GM19023 (cell line): ENCODE measurements around the gene RASIP1.

Experiments
- ATAC-seq: cut with Tn5 transposase; IDR thresholded peaks from one replicate; pipeline ENCODE4 v1.9.1; 2021; ENCODE audit warnings: mild to moderate bottlenecking, moderate library complexity; ENCODE audit not compliant: unreplicated experiment

The RASIP1 gene

GRCh38 chr19:48676487-48676886 lies 63.9 kb downstream of the RASIP1 start:
- ATAC-seq, result no peak

- ATAC-seq, result no peak
Observed at GRCh38 chr19:48674921-48675824, 65.2 kb downstream of the RASIP1 start.

DNA sequence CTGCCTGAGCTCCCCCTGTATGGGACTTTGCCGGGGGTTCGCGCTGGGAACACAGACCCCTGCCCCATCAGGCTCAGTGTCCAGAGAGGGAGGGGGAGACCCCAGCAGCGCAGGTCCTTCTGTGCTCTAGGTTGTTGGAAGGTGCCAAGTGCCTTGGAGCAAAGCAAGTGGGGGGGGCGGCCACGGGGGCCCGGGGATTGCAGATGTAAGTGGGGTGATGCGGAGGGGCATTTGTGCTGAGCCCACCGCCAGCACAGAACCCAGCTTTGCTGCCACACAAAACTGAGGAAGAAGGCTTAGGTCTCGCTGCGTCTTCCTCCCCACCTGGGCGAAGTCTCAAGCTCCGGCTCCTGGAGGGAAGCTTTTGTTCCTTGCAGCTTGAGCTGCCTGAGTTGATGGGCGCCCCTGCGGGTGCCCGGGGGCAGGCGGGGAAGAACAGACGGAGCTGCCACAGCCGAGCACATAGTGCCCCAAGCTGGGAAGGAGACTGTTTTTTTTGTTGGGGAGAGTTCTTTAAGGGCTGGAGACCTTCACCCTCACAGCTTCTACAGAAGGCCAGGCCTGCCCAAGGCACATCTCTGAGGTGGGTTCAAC lies 66.1 kb downstream of the RASIP1 start:
- no peak for ATAC-seq

- no peak for ATAC-seq
Observed at GRCh38 chr19:48673436-48674100, 66.8 kb downstream of the RASIP1 start.

- ATAC-seq, result no peak
Observed at GRCh38 chr19:48672994-48673393, 67.4 kb downstream of the RASIP1 start, which contains the start of gene NTN5. NTN5 (minus strand) TSS chr19:48673017; CDS start chr19:48670986, 2,031 bp downstream.

GRCh38 chr19:48671446-48671995 lies 68.9 kb downstream of the RASIP1 start:
- ATAC-seq, result no peak

DNA sequence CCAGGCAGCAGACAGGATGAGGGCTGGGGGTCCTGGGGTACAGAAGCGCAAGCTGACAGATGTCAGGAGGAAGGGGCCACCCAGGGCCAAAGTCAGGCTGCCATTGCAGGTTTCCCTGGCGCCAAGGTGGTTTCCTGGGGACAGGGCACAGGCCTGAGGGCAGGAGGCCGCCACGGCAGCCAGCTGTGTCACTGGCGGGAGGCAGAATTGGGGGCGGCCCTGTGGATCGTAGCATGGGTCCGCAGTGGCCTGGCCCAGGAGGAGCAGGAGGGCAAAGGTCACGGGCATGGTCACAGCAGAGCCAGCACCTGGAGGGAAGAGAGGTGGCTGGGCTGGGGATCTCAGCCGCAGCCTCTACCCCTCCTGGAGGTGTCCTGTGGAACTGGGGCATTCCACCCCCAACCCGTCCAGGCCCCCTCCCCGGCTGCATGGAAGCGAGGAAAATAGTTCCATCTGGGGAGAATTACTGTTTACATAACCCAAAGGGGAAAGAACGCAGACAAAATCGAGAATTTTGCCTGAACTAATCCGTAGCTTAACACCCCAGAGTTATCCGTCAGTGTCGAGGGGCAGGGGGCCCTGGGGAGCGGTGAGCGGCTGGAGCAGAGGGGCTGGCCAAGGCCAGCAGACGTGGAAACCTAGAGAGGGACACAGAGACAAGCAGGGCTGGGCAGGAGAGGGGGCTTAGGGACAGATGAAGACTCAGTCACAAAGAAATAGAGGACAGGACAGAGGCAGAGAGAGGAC lies 69.5 kb downstream of the RASIP1 start:
- no peak for ATAC-seq
